ENCODE results near the gene HHAT.

Gene HHAT

DNA sequence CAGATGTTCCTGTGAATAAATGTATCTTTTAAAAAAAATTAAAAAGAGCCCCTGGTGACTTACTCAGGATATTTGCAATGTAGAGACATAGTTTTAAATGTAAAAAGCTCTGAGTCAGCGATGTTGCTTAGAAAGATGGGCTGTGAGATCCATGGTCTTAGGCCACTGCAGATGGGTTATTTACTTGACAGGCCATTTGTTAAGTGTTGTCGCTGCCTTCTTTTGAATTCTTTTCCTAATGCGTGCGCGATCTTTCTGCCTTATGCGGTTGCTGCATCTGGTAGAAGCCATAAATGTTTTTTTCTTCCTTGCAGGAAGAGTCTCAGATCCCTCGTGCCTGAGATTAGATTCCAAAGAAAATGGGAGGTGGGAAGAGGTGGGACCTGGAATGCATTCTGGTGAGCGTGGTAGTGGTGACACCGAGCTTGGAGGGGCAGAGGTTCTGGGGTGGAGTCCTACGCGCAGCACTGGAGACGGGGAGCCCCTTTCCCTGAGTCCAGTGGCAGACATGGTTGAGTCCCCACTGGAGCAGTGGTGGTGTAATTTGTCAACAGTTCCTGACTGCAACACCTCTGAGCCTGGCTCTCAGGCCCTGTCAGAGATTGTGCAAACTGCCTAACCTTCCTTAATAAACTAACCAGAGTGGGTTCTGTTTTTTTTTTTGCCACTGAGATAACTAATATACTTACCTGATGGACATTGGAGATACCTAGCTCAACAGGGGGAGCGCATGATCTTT is 197.2 kb downstream of the HHAT start:
- 22% methylated on average over 12 of the region's 13 CpGs for WGBS
- DNase-seq = peak; percentile 29
- Histone ChIP-seq H4K91ac (ENCODE audit: low read length) (no peak overlapping the region), H3K14ac (ENCODE audit: low read length in 2 of 2) (no peak overlapping the region), H3K23ac (ENCODE audit: low read length in 2 of 2) (no peak overlapping the region), H3K27me3 (ENCODE audit: control insufficient read depth in 1 of 2, insufficient read depth in 1 of 2, low read length in 2 of 2) (no peaks in the 10 kb centered on the region), H2AFZ (ENCODE audit: low read depth, low read length) (no peak overlapping the region), H3K4me3 (ENCODE audit: insufficient read depth in 1 of 2, low read depth in 1 of 2, low read length in 2 of 2) (no peak overlapping the region), H4K8ac (ENCODE audit: low read length) (peak overlapping the region; percentile 43), H3K4me1 (ENCODE audit: control insufficient read depth, insufficient read depth, low read depth, low read length) (peaks cover 2% of the 10 kb centered on the region), H3K79me1 (replicated peaks; ENCODE audit: low read length, poor library complexity, severe bottlenecking) (no peaks in the 10 kb centered on the region), H2BK12ac (ENCODE audit: low read length in 2 of 2) (no peak overlapping the region), H2BK5ac (ENCODE audit: low read depth, low read length, poor library complexity, severe bottlenecking) (no peak overlapping the region), H3K9ac (ENCODE audit: low read length) (no peak overlapping the region), H3K4ac (ENCODE audit: low read depth in 1 of 2, low read length in 2 of 2) (no peak overlapping the region), H3K9me3 (ENCODE audit: control insufficient read depth, low read length) (no peaks in the 10 kb centered on the region), H3K18ac (ENCODE audit: low read depth in 1 of 2, low read length in 2 of 2) (peak overlapping the region in 1 of 2 experiments; percentile 40), H3K27ac (ENCODE audit: low read length, poor library complexity, severe bottlenecking) (no peak overlapping the region), H3K4me2 (ENCODE audit: low read length, poor library complexity, severe bottlenecking) (no peak overlapping the region), H2BK120ac (ENCODE audit: low read depth, low read length) (no peak overlapping the region), H2BK15ac (ENCODE audit: low read depth, poor library complexity, severe bottlenecking) (no peak overlapping the region), H3K36me3 (ENCODE audit: control insufficient read depth in 1 of 2, insufficient read depth in 2 of 2, low read depth in 1 of 2, low read length in 2 of 2) (no peaks in the 10 kb centered on the region), H2AK5ac (ENCODE audit: low read length, severe bottlenecking) (no peak overlapping the region)

DNA sequence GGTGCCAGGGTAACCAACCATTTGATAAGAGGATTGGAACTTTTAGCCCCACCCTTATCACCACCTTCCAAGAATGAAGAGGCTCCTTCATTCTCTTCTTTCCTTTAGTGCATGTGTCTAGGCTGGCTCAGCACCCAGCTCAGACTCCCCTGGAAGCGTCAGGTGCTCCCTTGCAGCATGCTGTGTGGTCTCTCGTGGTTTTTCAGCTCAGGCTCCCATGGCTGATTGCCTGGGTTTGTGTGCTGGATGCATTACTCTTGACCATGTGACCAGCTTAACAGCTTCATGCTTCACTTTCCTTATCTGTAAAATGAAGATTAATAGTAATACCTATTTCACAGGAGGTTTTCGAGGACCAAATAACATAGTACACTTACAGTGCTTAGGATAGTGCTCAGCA is 198.4 kb downstream of the HHAT start:
- H2BK120ac ChIP-seq (ENCODE audit: low read depth, low read length) = no peak overlapping the region
- no peaks in the 10 kb centered on the region for H3K79me1 ChIP-seq (replicated peaks; ENCODE audit: low read length, poor library complexity, severe bottlenecking)
- H3K4ac ChIP-seq (ENCODE audit: low read depth in 1 of 2, low read length in 2 of 2) = no peak overlapping the region
- no peak overlapping the region for H3K23ac ChIP-seq (ENCODE audit: low read length in 2 of 2)
- H4K8ac ChIP-seq (ENCODE audit: low read length) = no peak overlapping the region
- no peak overlapping the region for H2AK5ac ChIP-seq (ENCODE audit: low read length, severe bottlenecking)
- no peak overlapping the region for H2BK12ac ChIP-seq (ENCODE audit: low read length in 2 of 2)
- H2BK15ac ChIP-seq (ENCODE audit: low read depth, poor library complexity, severe bottlenecking) = no peak overlapping the region
- H2AFZ ChIP-seq (ENCODE audit: low read depth, low read length) = no peak overlapping the region
- no peaks in the 10 kb centered on the region for H3K36me3 ChIP-seq (ENCODE audit: control insufficient read depth in 1 of 2, insufficient read depth in 2 of 2, low read depth in 1 of 2, low read length in 2 of 2)
- 52% methylated on average over 3 of the region's 3 CpGs for WGBS
- no peak overlapping the region for H3K4me3 ChIP-seq (ENCODE audit: insufficient read depth in 1 of 2, low read depth in 1 of 2, low read length in 2 of 2)
- no peak overlapping the region for H3K9ac ChIP-seq (ENCODE audit: low read length)
- no peak overlapping the region for H3K14ac ChIP-seq (ENCODE audit: low read length in 2 of 2)
- H3K18ac ChIP-seq (ENCODE audit: low read depth in 1 of 2, low read length in 2 of 2) = peak overlapping the region in 1 of 2 experiments; percentile 4
- H2BK5ac ChIP-seq (ENCODE audit: low read depth, low read length, poor library complexity, severe bottlenecking) = no peak overlapping the region
- H3K4me2 ChIP-seq (ENCODE audit: low read length, poor library complexity, severe bottlenecking) = no peak overlapping the region
- no peaks in the 10 kb centered on the region for H3K9me3 ChIP-seq (ENCODE audit: control insufficient read depth, low read length)
- no peak overlapping the region for H3K27ac ChIP-seq (ENCODE audit: low read length, poor library complexity, severe bottlenecking)
- DNase-seq = no peak
- no peak overlapping the region for H4K91ac ChIP-seq (ENCODE audit: low read length)
- no peaks in the 10 kb centered on the region for H3K27me3 ChIP-seq (ENCODE audit: control insufficient read depth in 1 of 2, insufficient read depth in 1 of 2, low read length in 2 of 2)
- peaks cover 2% of the 10 kb centered on the region for H3K4me1 ChIP-seq (ENCODE audit: control insufficient read depth, insufficient read depth, low read depth, low read length)

DNA sequence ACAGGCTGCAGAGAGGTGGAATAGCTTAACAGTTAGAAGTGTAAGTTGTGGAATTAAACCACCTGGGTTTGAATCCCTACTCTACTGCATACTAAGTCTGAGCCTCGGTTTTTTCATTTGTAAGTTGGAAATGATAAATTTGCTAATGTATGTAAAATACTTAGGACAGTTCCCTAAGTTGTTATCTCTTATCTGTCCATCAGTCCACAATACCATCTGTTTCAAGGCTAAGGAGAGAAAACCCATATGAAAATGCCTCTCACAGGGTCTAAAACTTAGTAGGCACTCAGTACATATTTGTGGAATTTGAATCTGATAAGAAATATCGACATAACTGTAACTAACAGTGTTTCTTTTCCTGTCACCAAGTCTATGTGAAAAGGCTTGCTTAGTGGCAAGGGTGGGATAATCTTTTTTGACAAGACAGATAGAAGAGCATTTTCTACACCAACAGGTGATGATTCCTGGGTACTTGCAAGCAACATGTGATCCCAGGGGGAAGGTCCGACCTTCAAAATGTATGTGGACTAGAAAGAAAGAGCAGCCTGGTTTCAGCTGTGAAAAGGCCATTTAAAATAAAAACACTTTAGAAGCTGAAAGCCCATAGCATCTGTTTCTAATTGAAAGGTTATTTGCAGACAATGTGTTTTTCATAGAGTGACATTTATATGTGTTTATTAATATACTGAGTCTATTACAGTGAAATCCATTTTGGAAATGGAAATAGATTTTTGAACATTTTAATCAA is 202.9 kb downstream of the HHAT start:
- no peak overlapping the region for H2BK15ac ChIP-seq (ENCODE audit: low read depth, poor library complexity, severe bottlenecking)
- no peak overlapping the region for H4K91ac ChIP-seq (ENCODE audit: low read length)
- no peak overlapping the region for H3K4me2 ChIP-seq (ENCODE audit: low read length, poor library complexity, severe bottlenecking)
- H3K27me3 ChIP-seq (ENCODE audit: control insufficient read depth in 1 of 2, insufficient read depth in 1 of 2, low read length in 2 of 2) = no peaks in the 10 kb centered on the region
- H3K79me1 ChIP-seq (replicated peaks; ENCODE audit: low read length, poor library complexity, severe bottlenecking) = peaks cover 1% of the 10 kb centered on the region
- H2AFZ ChIP-seq (ENCODE audit: low read depth, low read length) = no peak overlapping the region
- H3K27ac ChIP-seq (ENCODE audit: low read length, poor library complexity, severe bottlenecking) = no peak overlapping the region
- H3K4me3 ChIP-seq (ENCODE audit: insufficient read depth in 1 of 2, low read depth in 1 of 2, low read length in 2 of 2) = no peak overlapping the region
- no peak overlapping the region for H3K9ac ChIP-seq (ENCODE audit: low read length)
- H2AK5ac ChIP-seq (ENCODE audit: low read length, severe bottlenecking) = no peak overlapping the region
- H3K36me3 ChIP-seq (ENCODE audit: control insufficient read depth in 1 of 2, insufficient read depth in 2 of 2, low read depth in 1 of 2, low read length in 2 of 2) = no peaks in the 10 kb centered on the region
- H4K8ac ChIP-seq (ENCODE audit: low read length) = no peak overlapping the region
- H2BK120ac ChIP-seq (ENCODE audit: low read depth, low read length) = no peak overlapping the region
- no peak overlapping the region for H3K23ac ChIP-seq (ENCODE audit: low read length in 2 of 2)
- WGBS = 71% methylated on average over 2 of the region's 3 CpGs
- peaks cover 3% of the 10 kb centered on the region for H3K4me1 ChIP-seq (ENCODE audit: control insufficient read depth, insufficient read depth, low read depth, low read length)
- H3K14ac ChIP-seq (ENCODE audit: low read length in 2 of 2) = no peak overlapping the region
- H3K9me3 ChIP-seq (ENCODE audit: control insufficient read depth, low read length) = no peaks in the 10 kb centered on the region
- H2BK12ac ChIP-seq (ENCODE audit: low read length in 2 of 2) = no peak overlapping the region
- no peak overlapping the region for H3K4ac ChIP-seq (ENCODE audit: low read depth in 1 of 2, low read length in 2 of 2)
- DNase-seq = no peak
- no peak overlapping the region for H3K18ac ChIP-seq (ENCODE audit: low read depth in 1 of 2, low read length in 2 of 2)
- no peak overlapping the region for H2BK5ac ChIP-seq (ENCODE audit: low read depth, low read length, poor library complexity, severe bottlenecking)

DNA sequence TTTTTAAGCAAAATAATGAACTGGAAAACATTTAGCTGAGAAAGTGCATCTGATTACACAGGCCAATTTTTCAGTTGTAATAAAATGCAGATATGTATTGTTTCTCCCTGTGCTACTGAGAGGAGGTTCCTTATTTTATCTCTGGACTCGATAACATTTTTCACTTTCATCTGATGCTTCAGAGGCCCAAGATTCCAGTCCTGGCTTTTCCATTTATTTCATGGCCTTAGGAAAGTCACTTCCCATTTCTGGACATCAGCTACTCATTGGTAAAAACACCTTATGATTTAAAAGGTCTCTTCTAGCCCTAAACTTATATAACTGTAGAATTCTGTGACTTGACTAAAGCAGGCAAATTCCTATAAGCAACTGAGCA is 203.5 kb downstream of the HHAT start:
- H2AK5ac ChIP-seq (ENCODE audit: low read length, severe bottlenecking) = no peak overlapping the region
- no peak overlapping the region for H3K4ac ChIP-seq (ENCODE audit: low read depth in 1 of 2, low read length in 2 of 2)
- no peak overlapping the region for H2BK15ac ChIP-seq (ENCODE audit: low read depth, poor library complexity, severe bottlenecking)
- no peak overlapping the region for H2BK5ac ChIP-seq (ENCODE audit: low read depth, low read length, poor library complexity, severe bottlenecking)
- no peaks in the 10 kb centered on the region for H3K9me3 ChIP-seq (ENCODE audit: control insufficient read depth, low read length)
- H3K4me3 ChIP-seq (ENCODE audit: insufficient read depth in 1 of 2, low read depth in 1 of 2, low read length in 2 of 2) = no peak overlapping the region
- H4K8ac ChIP-seq (ENCODE audit: low read length) = no peak overlapping the region
- H3K9ac ChIP-seq (ENCODE audit: low read length) = no peak overlapping the region
- no peaks in the 10 kb centered on the region for H3K27me3 ChIP-seq (ENCODE audit: control insufficient read depth in 1 of 2, insufficient read depth in 1 of 2, low read length in 2 of 2)
- H2AFZ ChIP-seq (ENCODE audit: low read depth, low read length) = no peak overlapping the region
- H4K91ac ChIP-seq (ENCODE audit: low read length) = no peak overlapping the region
- no peak overlapping the region for H3K23ac ChIP-seq (ENCODE audit: low read length in 2 of 2)
- H2BK120ac ChIP-seq (ENCODE audit: low read depth, low read length) = no peak overlapping the region
- peaks cover 2% of the 10 kb centered on the region for H3K4me1 ChIP-seq (ENCODE audit: control insufficient read depth, insufficient read depth, low read depth, low read length)
- WGBS = 88% methylated on average over 1 of the region's 1 CpG
- no peak for DNase-seq
- no peak overlapping the region for H3K4me2 ChIP-seq (ENCODE audit: low read length, poor library complexity, severe bottlenecking)
- no peak overlapping the region for H3K18ac ChIP-seq (ENCODE audit: low read depth in 1 of 2, low read length in 2 of 2)
- H3K14ac ChIP-seq (ENCODE audit: low read length in 2 of 2) = no peak overlapping the region
- H2BK12ac ChIP-seq (ENCODE audit: low read length in 2 of 2) = no peak overlapping the region
- no peak overlapping the region for H3K27ac ChIP-seq (ENCODE audit: low read length, poor library complexity, severe bottlenecking)
- H3K36me3 ChIP-seq (ENCODE audit: control insufficient read depth in 1 of 2, insufficient read depth in 2 of 2, low read depth in 1 of 2, low read length in 2 of 2) = no peaks in the 10 kb centered on the region
- H3K79me1 ChIP-seq (replicated peaks; ENCODE audit: low read length, poor library complexity, severe bottlenecking) = peaks cover 1% of the 10 kb centered on the region

Data from mesenchymal stem cell (in vitro differentiated cells and primary cell).